ENCODE data around the gene CTPS1. TPM values are rescaled to one million over a fixed set of nuclear protein-coding genes. Genes with fewer than 3 reads are reported as not detected.
A peak's percentile ranks its signal among the peaks of the same experiment; 100 is the strongest.

The CTPS1 gene
- total RNA-seq, 1 donor from 2014 or later = 25.6 TPM

GRCh38 chr1:41046347-41046775 is 66.9 kb downstream of the CTPS1 start:
- H3K4me3 Mint-ChIP-seq (ENCODE audit: unreplicated experiment) = no peak overlapping the region
- H3K27me3 Mint-ChIP-seq (ENCODE audit: unreplicated experiment) = no peaks in the 10 kb centered on the region
- H3K27ac Mint-ChIP-seq (ENCODE audit: unreplicated experiment) = no peak overlapping the region
- no peak for TF ChIP-seq CTCF (IDR thresholded peaks at IDR 0.05)
- H3K9me3 Mint-ChIP-seq (ENCODE audit: unreplicated experiment) = no peaks in the 10 kb centered on the region
- H3K36me3 Mint-ChIP-seq (ENCODE audit: unreplicated experiment) = peaks cover 28% of the 10 kb centered on the region
- DNase-seq (ENCODE audit: extremely low spot score, unreplicated experiment) = peak; percentile 73
- H3K4me1 Mint-ChIP-seq (ENCODE audit: unreplicated experiment) = no peaks in the 10 kb centered on the region

GRCh38 chr1:41048540-41048939 is 69.0 kb downstream of the CTPS1 start:
- H3K4me3 Mint-ChIP-seq (ENCODE audit: unreplicated experiment) = no peak overlapping the region

GRCh38 chr1:41051022-41051421 is 71.5 kb downstream of the CTPS1 start:
- no peak overlapping the region for H3K27ac Mint-ChIP-seq (ENCODE audit: unreplicated experiment)
- DNase-seq (ENCODE audit: extremely low spot score, unreplicated experiment) = no peak
- H3K4me1 Mint-ChIP-seq (ENCODE audit: unreplicated experiment) = peaks cover 2% of the 10 kb centered on the region
- no peak for TF ChIP-seq CTCF (IDR thresholded peaks at IDR 0.05)
- no peaks in the 10 kb centered on the region for H3K27me3 Mint-ChIP-seq (ENCODE audit: unreplicated experiment)
- peaks cover 42% of the 10 kb centered on the region for H3K36me3 Mint-ChIP-seq (ENCODE audit: unreplicated experiment)
- no peaks in the 10 kb centered on the region for H3K9me3 Mint-ChIP-seq (ENCODE audit: unreplicated experiment)
- no peak overlapping the region for H3K4me3 Mint-ChIP-seq (ENCODE audit: unreplicated experiment)

More at GRCh38 chr1:41048540-41048939, 69.0 kb downstream of the CTPS1 start:
- TF ChIP-seq CTCF (IDR thresholded peaks at IDR 0.05) = no peak
- H3K27me3 Mint-ChIP-seq (ENCODE audit: unreplicated experiment) = no peaks in the 10 kb centered on the region
- DNase-seq (ENCODE audit: extremely low spot score, unreplicated experiment) = no peak
- H3K4me1 Mint-ChIP-seq (ENCODE audit: unreplicated experiment) = peaks cover 2% of the 10 kb centered on the region
- no peak overlapping the region for H3K27ac Mint-ChIP-seq (ENCODE audit: unreplicated experiment)
- H3K36me3 Mint-ChIP-seq (ENCODE audit: unreplicated experiment) = peaks cover 30% of the 10 kb centered on the region
- H3K9me3 Mint-ChIP-seq (ENCODE audit: unreplicated experiment) = no peaks in the 10 kb centered on the region

- peaks cover 34% of the 10 kb centered on the region for H3K36me3 Mint-ChIP-seq (ENCODE audit: unreplicated experiment)
- no peak overlapping the region for H3K4me3 Mint-ChIP-seq (ENCODE audit: unreplicated experiment)
- H3K9me3 Mint-ChIP-seq (ENCODE audit: unreplicated experiment) = no peaks in the 10 kb centered on the region
- peaks cover 8% of the 10 kb centered on the region for H3K4me1 Mint-ChIP-seq (ENCODE audit: unreplicated experiment)
- no peak for TF ChIP-seq CTCF (IDR thresholded peaks at IDR 0.05)
- no peak overlapping the region for H3K27ac Mint-ChIP-seq (ENCODE audit: unreplicated experiment)
- DNase-seq (ENCODE audit: extremely low spot score, unreplicated experiment) = no peak
- no peaks in the 10 kb centered on the region for H3K27me3 Mint-ChIP-seq (ENCODE audit: unreplicated experiment)
Measured at GRCh38 chr1:41053316-41053715, 73.8 kb downstream of the CTPS1 start.

GRCh38 chr1:41056907-41057306 is 77.4 kb downstream of the CTPS1 start:
- Mint-ChIP-seq H3K27ac (ENCODE audit: unreplicated experiment) (no peak overlapping the region), H3K4me3 (ENCODE audit: unreplicated experiment) (no peak overlapping the region), H3K9me3 (ENCODE audit: unreplicated experiment) (peaks cover 9% of the 10 kb centered on the region), H3K4me1 (ENCODE audit: unreplicated experiment) (peaks cover 8% of the 10 kb centered on the region), H3K27me3 (ENCODE audit: unreplicated experiment) (no peaks in the 10 kb centered on the region), H3K36me3 (ENCODE audit: unreplicated experiment) (peaks cover 53% of the 10 kb centered on the region)
- no peak for TF ChIP-seq CTCF (IDR thresholded peaks at IDR 0.05)
- DNase-seq (ENCODE audit: extremely low spot score, unreplicated experiment) = no peak

Other genes starting within 250 kb of the CTPS1 start
- gene KCNQ4, start 195.9 kb upstream of the CTPS1 start, total RNA-seq = 0.51 and 0.63 TPM in 2 replicates
- gene CITED4, start 117.3 kb upstream of the CTPS1 start, total RNA-seq = 23.4 and 26.0 TPM in 2 replicates
- 0.29 and 0.30 TPM in 2 replicates for gene SLFNL1, start 42.0 kb downstream of the CTPS1 start, total RNA-seq

Data from osteocyte (in vitro differentiated cells).